A549 (cell line): Measurements from ENCODE around the gene WTAP.

ENCODE experiments used
- BHLHE40 ChIP-seq: IDR thresholded peaks from 2 replicates; pipeline ENCODE4 v1.6.1; 2012; ENCODE audit warnings: low read depth, low read length, inconsistent platforms
- CEBPB ChIP-seq, 2 experiments: fragments of >200 bp in 1 of 2; sonication (Bioruptor Twin) in 1 of 2; formaldehyde crosslinking in 1 of 2; IDR thresholded peaks; 2 replicates each; pipeline ENCODE4 v1.6.1; 2012 to 2016
- CHD2 ChIP-seq: fragments of 150-350 bp; IDR thresholded peaks from 2 replicates; pipeline ENCODE4 v1.6.1; 2014; ENCODE audit warnings: low read length; ENCODE audit not compliant: partially characterized antibody
- EP300 ChIP-seq, 2 experiments: fragments of >200 bp; sonication (Bioruptor Twin); formaldehyde crosslinking; IDR thresholded peaks; 2 replicates in 1 of 2; 3 replicates in 1 of 2; pipeline ENCODE4 v1.6.1; 2016 to 2017
- HDAC2 ChIP-seq: fragments of 200-600 bp; sonication (generic); IDR thresholded peaks from 2 replicates; pipeline ENCODE4 v1.6.1; 2016
- KDM5A ChIP-seq: fragments of 200-600 bp; sonication (generic); IDR thresholded peaks from 2 replicates; pipeline ENCODE4 v1.6.1; 2016; ENCODE audit warnings: antibody characterized with exemption, mild to moderate bottlenecking
- PHF8 ChIP-seq: fragments of 200-600 bp; sonication (generic); IDR thresholded peaks from 2 replicates; pipeline ENCODE4 v1.6.1; 2016; ENCODE audit warnings: low read depth, mild to moderate bottlenecking, antibody characterized with exemption, moderate library complexity, borderline replicate concordance
- POLR2A ChIP-seq: IDR thresholded peaks from 2 replicates; pipeline ENCODE4 v1.6.1; 2012; ENCODE audit warnings: mild to moderate bottlenecking, low read length
- RARB ChIP-seq: fragments of 250-450 bp; sonication (Bioruptor Pico); IDR thresholded peaks from 2 replicates; pipeline ENCODE4 v1.8.0; 2021; ENCODE audit warnings: mild to moderate bottlenecking, moderate library complexity
- RCOR1 ChIP-seq: fragments of 150-350 bp; IDR thresholded peaks from 2 replicates; pipeline ENCODE4 v1.6.1; 2014; ENCODE audit warnings: antibody characterized with exemption, low read length, low read depth
- RFX5 ChIP-seq: fragments of 450-650 bp; IDR thresholded peaks from 2 replicates; pipeline ENCODE4 v1.7.1; 2014; ENCODE audit warnings: antibody characterized with exemption, mild to moderate bottlenecking, moderate library complexity
- TF ChIP-seq, protein P1 (sequence below): fragments of >200 bp; sonication (Bioruptor Twin); formaldehyde crosslinking; IDR thresholded peaks from 3 replicates; pipeline ENCODE4 v1.5.1; 2016

DNA sequence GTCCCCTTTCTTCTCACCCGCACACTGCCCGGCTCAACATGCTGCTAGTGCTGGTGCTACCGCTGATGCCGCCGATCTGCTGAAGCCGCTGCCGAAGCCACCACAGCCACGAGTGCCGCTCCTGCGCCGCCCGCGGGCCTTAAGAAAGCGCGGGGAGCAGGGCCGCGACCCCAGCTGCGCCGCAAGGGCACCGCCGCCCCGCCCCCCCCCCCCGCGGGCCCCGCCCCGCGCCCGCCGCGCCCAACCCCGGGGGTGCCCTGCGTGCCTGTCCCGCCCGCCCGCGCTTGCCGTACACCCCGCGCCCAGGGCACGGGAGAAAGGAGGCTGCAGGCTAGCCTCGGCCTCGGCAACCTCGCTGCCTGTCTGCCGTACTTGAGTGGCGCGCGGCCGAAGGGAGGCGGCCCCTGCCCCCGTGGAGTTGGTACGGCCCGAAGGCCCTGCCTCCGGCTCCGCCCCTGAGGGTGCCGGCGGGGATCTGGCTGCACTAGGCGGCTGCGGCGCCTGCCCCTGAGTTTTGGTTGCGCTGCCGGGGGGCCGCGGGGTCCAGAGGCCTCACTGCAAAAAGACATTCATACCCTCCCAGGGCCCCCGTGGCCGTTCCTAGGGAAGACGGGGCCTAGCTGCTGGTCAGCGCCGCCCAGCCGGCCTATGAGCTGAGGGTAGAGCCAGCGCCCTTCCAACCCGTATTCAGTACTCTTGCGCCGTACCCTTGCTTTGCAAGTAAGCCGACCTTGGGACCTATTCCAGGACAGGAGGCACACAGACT lies 34.0 kb upstream of the WTAP start, which contains the start of gene SOD2:
- TF ChIP-seq POLR2A (peak; percentile 89), RFX5 (no peak), HDAC2 (no peak), RCOR1 (no peak), CHD2 (no peak), RARB (no peak), CEBPB (IDR thresholded peaks at IDR 0.05) (no peak), KDM5A (no peak), BHLHE40 (no peak), EP300 (IDR thresholded peaks at IDR 0.05) (no peak), PHF8 (no peak)
- TF ChIP-seq, protein P1, sequence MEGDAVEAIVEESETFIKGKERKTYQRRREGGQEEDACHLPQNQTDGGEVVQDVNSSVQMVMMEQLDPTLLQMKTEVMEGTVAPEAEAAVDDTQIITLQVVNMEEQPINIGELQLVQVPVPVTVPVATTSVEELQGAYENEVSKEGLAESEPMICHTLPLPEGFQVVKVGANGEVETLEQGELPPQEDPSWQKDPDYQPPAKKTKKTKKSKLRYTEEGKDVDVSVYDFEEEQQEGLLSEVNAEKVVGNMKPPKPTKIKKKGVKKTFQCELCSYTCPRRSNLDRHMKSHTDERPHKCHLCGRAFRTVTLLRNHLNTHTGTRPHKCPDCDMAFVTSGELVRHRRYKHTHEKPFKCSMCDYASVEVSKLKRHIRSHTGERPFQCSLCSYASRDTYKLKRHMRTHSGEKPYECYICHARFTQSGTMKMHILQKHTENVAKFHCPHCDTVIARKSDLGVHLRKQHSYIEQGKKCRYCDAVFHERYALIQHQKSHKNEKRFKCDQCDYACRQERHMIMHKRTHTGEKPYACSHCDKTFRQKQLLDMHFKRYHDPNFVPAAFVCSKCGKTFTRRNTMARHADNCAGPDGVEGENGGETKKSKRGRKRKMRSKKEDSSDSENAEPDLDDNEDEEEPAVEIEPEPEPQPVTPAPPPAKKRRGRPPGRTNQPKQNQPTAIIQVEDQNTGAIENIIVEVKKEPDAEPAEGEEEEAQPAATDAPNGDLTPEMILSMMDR, result no peak
